T-cell (primary cell): ENCODE results near the gene EPG5. TPM values are rescaled to one million over a fixed set of nuclear protein-coding genes. Genes with fewer than 3 reads are reported as not detected.
"Not testable (repeated sequence)": the region's sequence is repeated elsewhere in the genome, so short reads cannot be mapped to it uniquely, and the experiment has no call there.

Source experiments
- ATAC-seq, 4 experiments: fragments of 200-7000 bp in 3 of 4; fragments of 150-1000 bp in 1 of 4; cut with Tn5 transposase; replicated peaks in 1 of 4; 1 replicate in 3 of 4; 2 replicates in 1 of 4; pipeline ENCODE4 v1.10.0; 2021; ENCODE audit warnings: moderate library complexity in 3 of 4, mild to moderate bottlenecking in 2 of 4, moderate number of reproducible peaks in 1 of 4
- CTCF ChIA-PET, 2 donors: fragments of 300-600 bp; sonication (Branson Sonifier 250); formaldehyde crosslinking; loops; one replicate each; lab custom pipeline; 2022; ENCODE audit warnings: antibody characterized with exemption in 2 of 2; lab: Charles Lee
- POLR2A ChIA-PET, 2 donors: fragments of 300-600 bp; sonication (Branson Sonifier 250); formaldehyde crosslinking; loops; one replicate each; lab custom pipeline; 2022; ENCODE audit warnings: antibody characterized with exemption in 2 of 2; lab: Charles Lee
- DNase-seq, 35 experiments: peaks; one replicate each; pipeline versions ENCODE4 v3.0.0 to v3.0.0-alpha.2; 2013 to 2023
- H3K27ac ChIP-seq: one replicate; pipeline ENCODE4 v1.5.1; 2013; ENCODE audit warnings: low read length
- H3K27me3 ChIP-seq, 2 experiments: replicated peaks in 1 of 2; 1 replicate in 1 of 2; 2 replicates in 1 of 2; pipeline versions ENCODE4 v1.6.1 to v1.7.0; 2013; ENCODE audit warnings: low read length in 1 of 2, mixed read lengths in 1 of 2; ENCODE audit not compliant: control insufficient read depth in 2 of 2, insufficient read depth in 2 of 2; ENCODE audit errors: extremely low read depth in 1 of 2
- H3K36me3 ChIP-seq, 2 donors: 1 replicate in 1 of 2; 2 replicates in 1 of 2; pipeline versions ENCODE4 v1.6.1 to v1.7.0; 2013; ENCODE audit warnings: low read length in 1 of 2; ENCODE audit not compliant: control insufficient read depth in 2 of 2, insufficient read depth in 1 of 2; ENCODE audit errors: extremely low read depth in 1 of 2
- H3K4me1 ChIP-seq, 2 experiments: 1 replicate in 1 of 2; 2 replicates in 1 of 2; pipeline versions ENCODE4 v1.6.1 to v1.7.0; 2013; ENCODE audit warnings: low read length in 2 of 2, mixed read lengths in 1 of 2; ENCODE audit not compliant: insufficient read depth in 2 of 2, control insufficient read depth in 1 of 2; ENCODE audit errors: extremely low read depth in 1 of 2
- H3K4me3 ChIP-seq, 2 donors: 1 replicate in 1 of 2; 2 replicates in 1 of 2; pipeline versions ENCODE4 v1.5.1 to v1.7.0; 2013; ENCODE audit warnings: mild to moderate bottlenecking in 2 of 2, low read length in 1 of 2, moderate library complexity in 1 of 2; ENCODE audit not compliant: control insufficient read depth in 1 of 2; ENCODE audit errors: extremely low read depth in 1 of 2
- H3K9me3 ChIP-seq: 2 replicates; pipeline ENCODE4 v1.7.0; 2013
- H3K27ac Mint-ChIP-seq, 2 donors: one replicate each; pipeline ENCODE4 v1.8.0; 2020 to 2021; ENCODE audit warnings: mild to moderate bottlenecking in 2 of 2, mixed read lengths in 2 of 2
- H3K27me3 Mint-ChIP-seq, 2 donors: one replicate each; pipeline ENCODE4 v1.8.0; 2021 to 2022; ENCODE audit warnings: mixed read lengths in 2 of 2
- H3K36me3 Mint-ChIP-seq: one replicate; pipeline ENCODE4 v1.8.0; 2021; ENCODE audit warnings: mixed read lengths
- H3K4me1 Mint-ChIP-seq, 3 donors: one replicate each; pipeline ENCODE4 v1.8.0; 2020 to 2022; ENCODE audit warnings: mixed read lengths in 3 of 3, mild to moderate bottlenecking in 1 of 3
- H3K4me3 Mint-ChIP-seq, 3 donors: one replicate each; pipeline ENCODE4 v1.8.0; 2020 to 2022; ENCODE audit warnings: mild to moderate bottlenecking in 3 of 3, mixed read lengths in 3 of 3, moderate library complexity in 3 of 3
- H3K9me3 Mint-ChIP-seq, 3 donors: one replicate each; pipeline ENCODE4 v1.8.0; 2020 to 2022; ENCODE audit warnings: mixed read lengths in 3 of 3
- WGBS: methylation state at CpG from one replicate; pipeline ENCODE4 v1.1.5; 2013; ENCODE audit warnings: missing lambda C conversion rate; ENCODE audit not compliant: insufficient coverage; 5-methylcytosine and 5-hydroxymethylcytosine counted together
- total RNA-seq, 35 experiments: library from RNA in 6 of 35; stranded (reverse) in 6 of 35; fragments of 120-200 nt in 1 of 35; gene quantifications; one replicate each; pipeline versions ENCODE4 v1.2.1 to v1.2.4 and lab custom pipeline; 2013 to 2026

The EPG5 gene
- total RNA-seq, 5 donors from 2014 or later (not counting 1 experiment from before 2014, with no cell fraction given): 39.2 to 54.4 (median 42.6) TPM

DNA sequence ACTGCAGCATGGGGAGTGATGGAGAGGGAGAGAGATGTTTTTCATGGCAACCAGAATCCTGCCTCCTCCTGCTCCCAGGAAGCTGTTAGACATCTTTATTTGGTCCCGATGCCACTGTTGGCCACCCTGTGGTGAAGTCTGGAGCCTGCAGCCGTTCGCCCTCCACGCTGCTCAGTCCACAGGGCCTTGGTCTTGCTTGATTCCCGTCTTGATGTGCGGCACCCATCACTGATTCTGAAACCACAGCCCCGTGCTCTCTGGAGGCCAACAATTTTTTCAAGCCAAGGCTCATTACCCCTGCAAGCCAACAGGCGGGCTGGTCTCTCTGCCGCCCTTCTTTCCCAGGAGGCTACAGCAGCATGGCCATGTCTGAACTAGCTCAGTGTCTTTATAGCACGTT lies 117.1 kb downstream of the EPG5 start:
- ChIA-PET POLR2A (interaction anchor here in 1 of 2 donors (1.2 kb wide), 1 partner anchor 18 kb away, joined by 9 read pairs; no protein-coding TSS in a partner anchor), CTCF (interaction anchor here in 1 of 2 donors (1.0 to 1.3 kb wide), 2 partner anchors 29 to 185 kb away, joined by 4 to 5 read pairs; no protein-coding TSS in a partner anchor)
- H3K27me3 ChIP-seq: no peaks in the 10 kb centered on the region
- DNase-seq: no peak
- 97% methylated on average over 10 of the region's 10 CpGs for WGBS
- H3K9me3 ChIP-seq: no peaks in the 10 kb centered on the region
- no peaks in the 10 kb centered on the region for H3K27me3 Mint-ChIP-seq
- H3K4me1 Mint-ChIP-seq: peaks cover 0 to under 1% (median 0%) of the 10 kb centered on the region in 3 donors
- H3K9me3 Mint-ChIP-seq: no peaks in the 10 kb centered on the region
- no peaks in the 10 kb centered on the region for H3K4me1 ChIP-seq
- no peak overlapping the region for H3K27ac Mint-ChIP-seq
- H3K27ac ChIP-seq: no peak overlapping the region
- peaks cover 51% of the 10 kb centered on the region for H3K36me3 Mint-ChIP-seq
- H3K4me3 ChIP-seq: no peak overlapping the region
- no peak overlapping the region for H3K4me3 Mint-ChIP-seq
- no peak for ATAC-seq
- peaks cover 6 to 46% of the 10 kb centered on the region in 2 donors for H3K36me3 ChIP-seq

GRCh38 chr18:45849529-45849928 lies 117.6 kb downstream of the EPG5 start:
- no peaks in the 10 kb centered on the region for H3K4me1 ChIP-seq
- Mint-ChIP-seq H3K4me1 (peaks cover 0 to 5% (median 5%) of the 10 kb centered on the region in 3 donors), H3K4me3 (no peak overlapping the region), H3K36me3 (peaks cover 48% of the 10 kb centered on the region), H3K9me3 (no peaks in the 10 kb centered on the region), H3K27me3 (no peaks in the 10 kb centered on the region), H3K27ac (no peak overlapping the region)
- ATAC-seq: no peak
- H3K27ac ChIP-seq: no peak overlapping the region
- H3K9me3 ChIP-seq: no peaks in the 10 kb centered on the region
- WGBS: 68% methylated on average over 5 of the region's 7 CpGs
- peaks cover 6 to 41% of the 10 kb centered on the region in 2 donors for H3K36me3 ChIP-seq
- ChIA-PET CTCF (interaction anchor here in 1 of 2 donors (1.0 to 1.3 kb wide), 2 partner anchors 30 to 184 kb away, joined by 4 to 5 read pairs; no protein-coding TSS in a partner anchor), POLR2A (interaction anchor here in 1 of 2 donors (1.2 kb wide), 1 partner anchor 19 kb away, joined by 9 read pairs; no protein-coding TSS in a partner anchor)
- no peak for DNase-seq
- no peak overlapping the region for H3K4me3 ChIP-seq
- H3K27me3 ChIP-seq: no peaks in the 10 kb centered on the region

DNA sequence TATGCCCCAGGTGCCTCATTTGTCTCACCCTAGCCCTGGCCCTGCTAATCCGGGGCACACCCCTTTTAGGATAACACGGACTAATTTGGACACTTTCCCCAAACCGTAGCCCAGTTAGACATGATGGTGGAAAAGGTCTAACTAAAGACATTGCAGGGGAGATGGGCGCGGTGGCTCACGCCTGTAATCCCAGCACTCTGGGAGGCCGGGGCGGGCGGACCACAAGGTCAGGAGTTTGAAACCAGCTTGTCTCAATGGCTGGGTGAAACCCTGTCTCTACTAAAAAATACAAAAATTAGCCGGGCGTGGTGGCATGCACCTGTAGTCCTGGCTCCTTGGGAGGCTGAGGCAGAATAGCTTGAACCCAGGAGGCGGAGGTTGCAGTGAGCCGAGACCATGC lies 118.5 kb downstream of the EPG5 start:
- H3K36me3 ChIP-seq: peaks cover 6 to 33% of the 10 kb centered on the region in 2 donors
- H3K4me3 Mint-ChIP-seq, DNase-seq, H3K4me3 ChIP-seq, ATAC-seq, H3K27me3 ChIP-seq, H3K4me1 Mint-ChIP-seq, H3K9me3 Mint-ChIP-seq, H3K27ac ChIP-seq, H3K9me3 ChIP-seq, H3K27ac Mint-ChIP-seq, H3K27me3 Mint-ChIP-seq, H3K4me1 ChIP-seq, POLR2A ChIA-PET: not testable (repeated sequence)
- H3K36me3 Mint-ChIP-seq: peaks cover 39% of the 10 kb centered on the region
- WGBS: 95% methylated on average over 7 of the region's 13 CpGs
- CTCF ChIA-PET: interaction anchor here in 1 of 2 donors (0.8 kb wide), 1 partner anchor 332 kb away, joined by 4 read pairs; no protein-coding TSS in a partner anchor

- H3K27ac ChIP-seq: no peak overlapping the region
- H3K4me1 ChIP-seq: no peaks in the 10 kb centered on the region
- no peaks in the 10 kb centered on the region for H3K27me3 Mint-ChIP-seq
- no peak overlapping the region for H3K4me3 ChIP-seq
- H3K4me3 Mint-ChIP-seq: no peak overlapping the region
- ChIA-PET CTCF (no interaction called here), POLR2A (no interaction called here)
- no peak for DNase-seq
- H3K27me3 ChIP-seq: no peaks in the 10 kb centered on the region
- no peak for ATAC-seq
- no CpG with 5 or more reads among the region's 3 CpGs for WGBS
- H3K36me3 Mint-ChIP-seq: peaks cover 25% of the 10 kb centered on the region
- peaks cover 3 to 20% of the 10 kb centered on the region in 2 donors for H3K36me3 ChIP-seq
- no peaks in the 10 kb centered on the region for H3K9me3 Mint-ChIP-seq
- H3K4me1 Mint-ChIP-seq: peaks cover 0 to 5% (median 5%) of the 10 kb centered on the region in 3 donors
- no peaks in the 10 kb centered on the region for H3K9me3 ChIP-seq
- peak overlapping the region in 1 of 2 donors; percentile 27 for H3K27ac Mint-ChIP-seq
Observed at GRCh38 chr18:45847119-45847518, 120.0 kb downstream of the EPG5 start.

DNA sequence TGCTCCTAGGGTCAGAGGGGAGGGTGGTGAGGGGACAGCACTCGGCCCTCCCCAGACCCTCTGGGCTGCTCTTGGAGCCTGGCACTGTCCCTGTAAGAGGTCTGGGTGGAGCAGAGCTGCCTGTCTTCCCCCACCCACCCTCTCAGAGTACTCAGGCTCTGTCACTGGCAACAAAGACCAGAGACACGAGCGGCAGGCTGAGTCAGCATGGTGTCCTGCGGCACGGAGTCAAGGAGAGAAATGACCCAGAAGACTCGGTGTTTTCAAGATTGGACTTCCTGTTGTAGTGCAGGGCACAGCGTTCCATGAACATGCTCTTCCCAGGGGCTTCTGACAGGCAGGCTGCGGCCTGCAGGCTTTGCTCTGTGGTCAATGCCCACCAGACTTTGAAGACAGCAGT lies 121.7 kb downstream of the EPG5 start:
- peak overlapping the region in 1 of 2 donors; percentile 19 for H3K27ac Mint-ChIP-seq
- Histone ChIP-seq H3K27ac (no peak overlapping the region), H3K27me3 (no peaks in the 10 kb centered on the region), H3K9me3 (no peaks in the 10 kb centered on the region), H3K4me1 (no peaks in the 10 kb centered on the region), H3K36me3 (peaks cover 3 to 9% of the 10 kb centered on the region in 2 donors), H3K4me3 (no peak overlapping the region)
- peaks cover 1 to 4% of the 10 kb centered on the region in 2 donors for H3K27me3 Mint-ChIP-seq
- CTCF ChIA-PET: interaction anchor here in 1 of 2 donors (0.6 kb wide), 1 partner anchor 180 kb away, joined by 6 read pairs; no protein-coding TSS in a partner anchor
- no peaks in the 10 kb centered on the region for H3K9me3 Mint-ChIP-seq
- POLR2A ChIA-PET: interaction anchor here in 1 of 2 donors (0.6 kb wide), 1 partner anchor 28 kb away, joined by 5 read pairs; no protein-coding TSS in a partner anchor
- H3K36me3 Mint-ChIP-seq: peaks cover 10% of the 10 kb centered on the region
- no peak for ATAC-seq
- no peak for DNase-seq
- WGBS: 75% methylated on average over 8 of the region's 8 CpGs
- H3K4me3 Mint-ChIP-seq: no peak overlapping the region
- peaks cover 0 to 5% (median 5%) of the 10 kb centered on the region in 3 donors for H3K4me1 Mint-ChIP-seq

- Histone ChIP-seq H3K27ac (no peak overlapping the region), H3K36me3 (peaks cover 3 to 4% of the 10 kb centered on the region in 2 donors), H3K9me3 (no peaks in the 10 kb centered on the region), H3K4me3 (no peak overlapping the region), H3K27me3 (no peaks in the 10 kb centered on the region), H3K4me1 (no peaks in the 10 kb centered on the region)
- Mint-ChIP-seq H3K9me3 (no peaks in the 10 kb centered on the region), H3K4me1 (peaks cover 0 to 5% (median 5%) of the 10 kb centered on the region in 3 donors), H3K4me3 (no peak overlapping the region), H3K27me3 (peaks cover 4 to 6% of the 10 kb centered on the region in 2 donors), H3K36me3 (peaks cover 7% of the 10 kb centered on the region), H3K27ac (no peak overlapping the region)
- no peak for DNase-seq
- 47% methylated on average over 5 of the region's 7 CpGs for WGBS
- ATAC-seq: no peak
- ChIA-PET CTCF (interaction anchor here in 1 of 2 donors (0.6 kb wide), 1 partner anchor 179 kb away, joined by 6 read pairs; no protein-coding TSS in a partner anchor), POLR2A (no interaction called here)
Observed at GRCh38 chr18:45844938-45845337, 122.2 kb downstream of the EPG5 start.
